ENCODE results near the gene MGMT.

The MGMT gene

DNA sequence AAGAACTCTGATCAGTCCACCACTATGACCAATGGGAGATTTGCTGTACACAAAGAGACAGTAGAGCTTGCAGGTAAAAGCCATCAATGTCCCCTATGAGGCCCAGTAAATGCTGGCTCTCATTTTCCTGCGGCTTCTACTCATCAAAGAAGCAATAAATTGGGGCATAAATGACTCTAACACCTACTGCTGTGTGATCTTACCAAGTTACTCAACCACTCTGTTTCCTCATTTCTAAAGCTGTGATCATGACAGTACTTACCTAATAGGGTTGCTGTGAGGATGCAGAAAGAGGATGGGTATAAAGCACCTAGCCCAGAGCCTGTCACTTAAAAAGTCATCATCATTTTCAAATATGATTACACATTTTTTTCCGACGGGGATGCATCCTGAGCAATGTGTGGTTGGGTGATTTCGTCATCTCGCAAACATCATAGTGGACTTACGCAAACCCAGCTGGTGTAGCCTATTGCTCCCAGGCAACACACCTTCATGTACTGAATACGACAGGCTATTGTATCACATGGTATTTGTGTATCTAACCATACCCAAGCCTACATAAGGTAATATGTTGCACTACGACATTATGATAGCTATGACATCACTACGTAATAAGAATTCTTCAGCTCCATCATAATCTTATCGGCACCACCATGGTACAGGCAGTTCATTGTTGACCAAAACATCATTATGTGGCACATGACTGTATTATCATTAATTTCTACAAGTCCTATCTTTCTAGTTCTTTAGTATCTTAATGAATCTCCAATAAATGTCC lies 7.1 kb upstream of the MGMT start:
- no peak overlapping the region for H3K4me2 ChIP-seq (ENCODE audit: low read length)

DNA sequence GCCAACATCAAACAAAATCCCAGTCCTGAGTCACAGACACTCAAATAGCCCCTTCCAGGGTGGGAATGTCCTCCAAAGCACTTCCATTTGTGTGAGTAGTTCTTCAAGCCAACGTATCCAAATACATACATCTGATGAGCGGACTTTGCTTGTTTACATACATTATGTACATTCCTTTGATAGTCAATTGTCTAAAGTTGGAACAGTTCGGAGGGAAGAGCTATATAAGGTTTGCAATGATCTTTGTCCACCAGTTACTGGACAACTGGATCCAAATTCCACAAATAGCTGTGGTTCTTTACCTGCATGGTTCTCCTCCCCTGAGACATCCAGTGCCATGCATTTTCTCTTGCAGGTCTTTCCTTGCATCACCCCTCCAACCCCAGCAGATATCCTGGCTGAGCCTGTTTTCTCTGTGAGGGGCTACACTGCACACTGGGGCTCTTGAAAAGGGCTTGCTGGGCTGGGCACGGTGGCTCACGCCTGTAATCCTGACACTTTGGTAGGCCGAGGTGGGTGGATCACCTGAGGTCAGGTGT lies 4.7 kb upstream of the MGMT start:
- Histone ChIP-seq H3K9ac (ENCODE audit: low read length) (no peak overlapping the region), H2AFZ (ENCODE audit: low read length) (no peak overlapping the region), H3K79me2 (ENCODE audit: insufficient read depth, low read length) (no peaks in the 10 kb centered on the region), H3K4me3 (ENCODE audit: low read depth, low read length, poor library complexity, severe bottlenecking) (no peak overlapping the region), H3K4me1 (ENCODE audit: insufficient read depth, low read length, severe bottlenecking) (peaks cover 7% of the 10 kb centered on the region), H3K27me3 (ENCODE audit: insufficient read depth, low read length) (peaks cover 5% of the 10 kb centered on the region; the same call in 1 of the 2 replicates), H3K27ac (ENCODE audit: low read depth, low read length, poor library complexity, severe bottlenecking) (no peak overlapping the region), H3K9me2 (ENCODE audit: low read depth, low read length) (no peaks in the 10 kb centered on the region), H3K4me2 (ENCODE audit: low read length) (no peak overlapping the region), H4K20me1 (ENCODE audit: insufficient read depth, low read length) (no peaks in the 10 kb centered on the region), H3K36me3 (ENCODE audit: insufficient read depth, low read length) (no peaks in the 10 kb centered on the region), H3K9me3 (ENCODE audit: low read length) (no peaks in the 10 kb centered on the region), H3F3A (ENCODE audit: insufficient read depth, low read length) (no peaks in the 10 kb centered on the region)
- no peak for TF ChIP-seq EZH2 (IDR thresholded peaks at IDR 0.05; ENCODE audit: borderline replicate concordance, low read length)
- TF ChIP-seq, protein P1, sequence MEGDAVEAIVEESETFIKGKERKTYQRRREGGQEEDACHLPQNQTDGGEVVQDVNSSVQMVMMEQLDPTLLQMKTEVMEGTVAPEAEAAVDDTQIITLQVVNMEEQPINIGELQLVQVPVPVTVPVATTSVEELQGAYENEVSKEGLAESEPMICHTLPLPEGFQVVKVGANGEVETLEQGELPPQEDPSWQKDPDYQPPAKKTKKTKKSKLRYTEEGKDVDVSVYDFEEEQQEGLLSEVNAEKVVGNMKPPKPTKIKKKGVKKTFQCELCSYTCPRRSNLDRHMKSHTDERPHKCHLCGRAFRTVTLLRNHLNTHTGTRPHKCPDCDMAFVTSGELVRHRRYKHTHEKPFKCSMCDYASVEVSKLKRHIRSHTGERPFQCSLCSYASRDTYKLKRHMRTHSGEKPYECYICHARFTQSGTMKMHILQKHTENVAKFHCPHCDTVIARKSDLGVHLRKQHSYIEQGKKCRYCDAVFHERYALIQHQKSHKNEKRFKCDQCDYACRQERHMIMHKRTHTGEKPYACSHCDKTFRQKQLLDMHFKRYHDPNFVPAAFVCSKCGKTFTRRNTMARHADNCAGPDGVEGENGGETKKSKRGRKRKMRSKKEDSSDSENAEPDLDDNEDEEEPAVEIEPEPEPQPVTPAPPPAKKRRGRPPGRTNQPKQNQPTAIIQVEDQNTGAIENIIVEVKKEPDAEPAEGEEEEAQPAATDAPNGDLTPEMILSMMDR (IDR thresholded peaks at IDR 0.05; ENCODE audit: low read length), result no peak

More for the DNA sequence above, 7.1 kb upstream of the MGMT start:
- no peak overlapping the region for H2AFZ ChIP-seq (ENCODE audit: low read length)
- no peaks in the 10 kb centered on the region for H3K79me2 ChIP-seq (ENCODE audit: insufficient read depth, low read length)
- peaks cover 6% of the 10 kb centered on the region; the same call in 1 of the 2 replicates for H3K27me3 ChIP-seq (ENCODE audit: insufficient read depth, low read length)
- no peaks in the 10 kb centered on the region for H3F3A ChIP-seq (ENCODE audit: insufficient read depth, low read length)
- H3K4me1 ChIP-seq (ENCODE audit: insufficient read depth, low read length, severe bottlenecking), result no peaks in the 10 kb centered on the region
- H3K36me3 ChIP-seq (ENCODE audit: insufficient read depth, low read length), result no peaks in the 10 kb centered on the region
- H3K9me3 ChIP-seq (ENCODE audit: low read length), result no peaks in the 10 kb centered on the region
- H4K20me1 ChIP-seq (ENCODE audit: insufficient read depth, low read length), result no peaks in the 10 kb centered on the region
- no peak overlapping the region for H3K9ac ChIP-seq (ENCODE audit: low read length)
- no peak for TF ChIP-seq EZH2 (IDR thresholded peaks at IDR 0.05; ENCODE audit: borderline replicate concordance, low read length)
- TF ChIP-seq, protein P1 (IDR thresholded peaks at IDR 0.05; ENCODE audit: low read length), result no peak
- no peaks in the 10 kb centered on the region for H3K9me2 ChIP-seq (ENCODE audit: low read depth, low read length)
- H3K4me3 ChIP-seq (ENCODE audit: low read depth, low read length, poor library complexity, severe bottlenecking), result no peak overlapping the region
- no peak overlapping the region for H3K27ac ChIP-seq (ENCODE audit: low read depth, low read length, poor library complexity, severe bottlenecking)

DNA sequence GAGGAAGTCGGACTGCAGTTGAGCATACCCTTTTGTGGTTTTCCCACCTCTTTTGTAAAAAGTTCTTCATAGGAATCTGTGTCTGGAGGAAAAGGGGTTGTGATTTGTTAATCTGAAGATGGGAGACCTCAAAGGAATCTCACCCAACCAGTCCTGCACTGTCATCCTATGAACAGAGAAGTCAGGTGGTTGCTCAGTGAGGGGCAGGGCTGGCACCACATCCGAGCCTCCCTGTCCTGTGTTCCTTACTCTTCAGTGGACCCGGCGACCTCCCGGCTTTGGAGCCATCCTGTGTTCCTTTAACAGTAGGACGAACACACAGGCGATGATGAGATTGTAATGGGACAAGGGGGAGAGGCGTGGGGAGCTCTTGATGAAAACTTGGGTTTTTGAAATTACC lies 2.8 kb upstream of the MGMT start:
- H3K79me2 ChIP-seq (ENCODE audit: insufficient read depth, low read length), result no peaks in the 10 kb centered on the region
- H4K20me1 ChIP-seq (ENCODE audit: insufficient read depth, low read length), result no peaks in the 10 kb centered on the region
- H3K4me3 ChIP-seq (ENCODE audit: low read depth, low read length, poor library complexity, severe bottlenecking), result no peak overlapping the region
- H3K36me3 ChIP-seq (ENCODE audit: insufficient read depth, low read length), result no peaks in the 10 kb centered on the region
- no peak for TF ChIP-seq EZH2 (IDR thresholded peaks at IDR 0.05; ENCODE audit: borderline replicate concordance, low read length)
- TF ChIP-seq, protein P1 (IDR thresholded peaks at IDR 0.05; ENCODE audit: low read length), result no peak
- H3K9ac ChIP-seq (ENCODE audit: low read length), result no peak overlapping the region
- H3K9me2 ChIP-seq (ENCODE audit: low read depth, low read length), result no peaks in the 10 kb centered on the region
- H3K4me2 ChIP-seq (ENCODE audit: low read length), result no peak overlapping the region
- no peak overlapping the region for H2AFZ ChIP-seq (ENCODE audit: low read length)
- H3K27ac ChIP-seq (ENCODE audit: low read depth, low read length, poor library complexity, severe bottlenecking), result no peak overlapping the region
- no peaks in the 10 kb centered on the region for H3K9me3 ChIP-seq (ENCODE audit: low read length)
- no peaks in the 10 kb centered on the region for H3F3A ChIP-seq (ENCODE audit: insufficient read depth, low read length)
- no peaks in the 10 kb centered on the region for H3K27me3 ChIP-seq (ENCODE audit: insufficient read depth, low read length)
- peaks cover 26% of the 10 kb centered on the region for H3K4me1 ChIP-seq (ENCODE audit: insufficient read depth, low read length, severe bottlenecking)

Measured in OCI-LY1 (cell line).